Pons (tissue), 1 donor: Measurements from ENCODE around the gene AP4E1.
"Not testable (repeated sequence)": the region's sequence is repeated elsewhere in the genome, so short reads cannot be mapped to it uniquely, and the experiment has no call there.

ENCODE experiments used
- DNase-seq: peaks from one replicate; pipeline ENCODE4 v3.0.0-alpha.2; 2016; ENCODE audit warnings: low spot score

The AP4E1 gene

DNA sequence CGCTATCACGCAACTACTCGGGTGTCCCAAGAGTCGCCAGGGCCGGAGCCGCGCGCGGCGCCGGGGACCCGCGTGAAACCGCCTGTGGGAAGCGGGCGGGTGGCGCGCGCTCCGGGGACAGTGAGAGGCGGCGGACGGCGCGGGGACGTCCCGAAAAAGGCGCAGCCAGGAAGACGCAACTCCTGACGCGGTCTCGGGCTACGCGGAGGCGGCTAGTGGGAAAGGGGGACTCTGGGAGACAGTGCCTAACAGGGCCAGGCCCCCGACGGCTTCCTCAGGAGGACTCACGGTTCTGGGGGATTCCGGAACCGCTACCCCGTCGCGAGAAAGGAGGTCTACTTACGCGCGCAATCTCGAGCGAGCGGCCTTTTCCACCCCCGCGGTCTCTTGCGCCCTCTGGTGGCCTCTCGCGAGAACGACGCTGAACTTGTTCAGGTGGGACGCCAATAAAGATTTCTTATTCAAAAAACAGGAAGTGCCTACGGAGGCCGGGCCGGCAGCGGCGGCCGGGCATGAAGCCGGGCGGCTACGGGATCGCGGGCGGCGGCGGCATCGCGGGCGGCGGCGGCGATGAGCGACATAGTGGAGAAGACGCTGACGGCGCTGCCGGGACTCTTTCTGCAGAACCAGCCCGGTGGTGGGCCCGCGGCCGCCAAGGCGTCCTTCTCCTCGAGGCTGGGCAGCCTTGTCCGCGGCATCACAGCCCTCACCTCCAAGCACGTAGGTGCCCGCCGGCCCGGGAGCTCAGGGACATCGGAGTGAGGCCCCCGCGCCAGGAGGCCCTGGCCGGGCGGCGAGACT is at the start of gene AP4E1:
Gene AP4E1 (plus strand): TSS at position 475 of the 801 bp plus-strand sequence. CDS start 96 bp downstream, at position 571.
- peak; percentile 90 for DNase-seq

DNA sequence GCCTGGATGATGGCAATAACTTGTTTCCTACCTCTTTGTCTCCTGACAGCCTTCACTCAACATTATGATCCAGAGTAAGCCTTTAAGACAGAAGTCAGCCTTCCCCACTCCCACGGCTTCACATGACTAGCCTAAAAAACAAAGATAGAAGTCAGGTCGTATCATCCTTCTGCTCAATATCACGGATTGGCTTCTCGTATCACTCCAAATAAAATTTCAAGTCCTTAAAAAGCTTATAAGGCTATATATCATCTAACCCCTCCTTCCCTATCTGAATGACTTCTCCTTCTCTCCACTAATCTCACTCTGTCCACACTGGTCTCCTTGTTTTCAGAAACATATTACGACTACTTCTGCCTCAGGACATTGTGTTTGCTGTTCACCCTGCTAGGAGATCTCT is 47.7 kb upstream of the AP4E1 start:
- DNase-seq: no peak

DNA sequence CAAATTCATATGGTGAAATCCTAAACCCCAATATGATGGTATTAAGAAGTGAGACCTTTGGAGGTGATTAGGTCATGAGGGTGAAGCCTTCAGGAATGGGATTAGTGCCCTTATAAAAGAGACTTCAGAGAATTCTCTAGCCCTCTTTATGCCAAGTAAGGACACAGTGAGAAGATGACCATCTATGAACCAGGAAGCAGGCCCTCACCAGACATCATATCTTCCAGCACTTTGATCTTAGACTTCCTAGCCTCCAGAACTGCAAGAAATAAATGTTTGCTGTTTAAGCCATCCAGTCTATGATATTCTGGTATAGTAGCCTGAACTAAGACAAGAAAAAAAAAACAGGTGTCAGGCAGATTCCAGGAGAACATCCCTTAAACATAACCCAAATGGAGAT is 45.9 kb upstream of the AP4E1 start:
- no peak for DNase-seq

DNA sequence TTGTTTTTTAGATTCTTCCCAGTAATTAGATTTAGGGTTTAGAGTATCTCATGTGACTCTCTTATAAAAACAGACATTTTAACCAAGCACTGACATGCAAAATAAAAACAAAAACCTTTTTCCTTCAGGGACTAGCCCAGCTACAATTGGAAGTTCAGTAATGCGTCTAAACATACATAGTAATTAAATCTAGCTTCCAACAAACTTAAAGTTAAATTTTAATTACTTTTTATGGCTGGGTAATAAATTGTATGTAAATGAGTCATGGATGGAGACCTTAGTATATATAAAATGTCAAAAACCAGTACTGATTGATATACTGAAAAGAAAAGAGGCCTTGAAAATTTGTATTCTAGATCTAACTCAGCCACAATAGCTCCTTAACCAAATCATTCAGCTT is 43.6 kb upstream of the AP4E1 start:
- no peak for DNase-seq

DNA sequence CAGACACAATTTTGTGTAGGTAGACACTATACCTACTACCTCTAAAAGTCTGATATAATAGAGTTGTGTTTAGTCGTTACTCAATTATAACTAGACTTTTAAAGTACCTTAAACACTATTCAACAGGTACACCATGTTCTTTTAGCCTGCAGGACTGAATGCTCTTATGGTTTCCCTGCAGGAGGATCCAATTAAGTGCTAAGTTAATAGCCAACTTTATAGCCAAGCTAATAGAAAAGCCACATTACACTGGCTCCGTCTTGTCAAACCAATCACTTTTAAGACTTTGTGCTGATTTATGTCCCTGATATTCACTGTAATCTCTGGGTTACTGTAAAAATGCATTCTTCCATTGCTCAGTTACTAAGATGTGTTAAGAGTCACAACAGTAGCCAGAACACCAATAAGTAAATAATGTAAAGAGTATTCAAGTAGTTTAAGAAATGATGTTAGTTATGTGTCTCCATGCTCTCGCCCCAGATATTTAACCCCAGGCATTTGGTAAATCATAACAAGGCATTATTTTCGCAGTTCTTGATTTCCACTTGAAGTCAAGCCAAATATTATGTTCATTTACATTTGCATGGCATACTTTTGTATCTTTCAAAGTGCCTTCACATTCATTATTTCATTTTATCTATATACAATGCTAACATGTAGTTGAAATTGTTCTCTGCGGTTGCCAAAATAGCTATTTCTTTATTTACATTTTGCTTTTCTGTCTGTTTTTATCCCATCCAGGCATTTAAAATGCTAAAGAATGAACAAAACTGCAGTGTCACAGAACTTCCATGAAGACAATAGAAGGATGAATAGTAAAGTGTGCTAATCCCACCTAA is 42.7 kb upstream of the AP4E1 start:
- DNase-seq: no peak

DNA sequence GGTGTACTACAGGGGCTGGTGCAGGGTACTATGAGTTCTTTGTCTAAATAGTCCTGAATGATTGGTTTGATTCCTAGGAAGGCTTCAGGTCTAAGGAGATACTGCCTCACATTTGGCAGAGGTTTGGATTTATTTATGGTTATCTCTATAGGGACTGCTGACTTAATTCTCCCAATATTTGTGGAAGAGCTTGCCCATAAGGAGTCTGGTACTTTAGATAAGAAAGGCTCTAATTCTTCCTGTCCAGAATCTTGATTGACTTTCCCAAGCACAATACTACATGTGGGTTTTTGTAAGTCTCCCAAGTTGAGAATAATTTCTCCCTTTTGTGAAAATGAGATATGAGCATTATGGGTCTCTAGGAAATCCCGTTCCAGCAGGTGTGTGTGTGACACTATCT is 36.7 kb upstream of the AP4E1 start:
- DNase-seq: no peak

DNA sequence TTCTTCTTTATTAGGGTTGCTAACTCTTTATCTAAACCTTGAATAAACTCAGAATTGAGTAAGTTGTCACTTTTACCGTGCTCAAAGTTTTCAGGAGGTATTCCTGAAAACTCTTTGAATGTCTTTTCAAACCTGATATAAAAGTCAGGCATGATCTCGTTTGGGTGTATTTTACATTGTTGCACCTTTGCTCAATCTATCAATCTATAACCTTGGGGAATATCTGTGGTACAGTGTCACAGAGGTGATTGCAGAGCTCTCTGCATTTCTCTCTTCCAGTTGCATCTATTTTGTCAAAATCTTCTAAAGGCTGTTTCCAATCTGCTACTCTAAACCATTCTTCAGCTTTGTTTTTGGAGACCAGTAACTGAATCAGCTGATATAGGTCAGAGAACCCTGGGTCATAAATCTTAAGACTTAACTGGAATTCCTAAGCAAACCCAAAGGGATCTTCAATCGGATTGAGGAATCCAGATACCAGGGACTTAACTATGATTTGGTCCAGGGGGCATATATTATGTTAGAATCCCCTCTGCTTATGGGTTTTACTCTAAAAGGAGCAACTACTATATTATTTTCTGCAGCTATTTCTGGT is 35.6 kb upstream of the AP4E1 start:
- no peak for DNase-seq

DNA sequence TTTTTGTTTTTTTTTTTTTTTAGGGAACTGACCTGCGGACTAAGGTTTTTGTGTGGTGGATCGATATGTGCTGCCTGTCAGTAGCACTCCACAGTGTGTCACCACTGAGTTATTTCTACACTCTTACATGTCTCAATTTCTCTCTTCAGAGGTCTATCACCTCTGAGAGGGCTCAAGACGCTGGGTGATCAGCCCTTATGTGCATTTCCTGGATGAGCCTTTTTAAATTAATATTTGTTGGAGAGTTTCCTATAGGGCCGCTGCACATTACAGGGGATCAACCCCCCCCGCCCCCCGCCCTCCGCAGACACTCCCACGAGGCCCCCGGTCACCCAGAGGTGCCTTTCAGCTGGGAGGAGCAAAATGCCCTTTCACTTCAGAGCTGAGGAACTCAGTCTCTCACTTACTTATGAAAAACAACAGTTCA is 34.5 kb upstream of the AP4E1 start:
- no peak for DNase-seq

DNA sequence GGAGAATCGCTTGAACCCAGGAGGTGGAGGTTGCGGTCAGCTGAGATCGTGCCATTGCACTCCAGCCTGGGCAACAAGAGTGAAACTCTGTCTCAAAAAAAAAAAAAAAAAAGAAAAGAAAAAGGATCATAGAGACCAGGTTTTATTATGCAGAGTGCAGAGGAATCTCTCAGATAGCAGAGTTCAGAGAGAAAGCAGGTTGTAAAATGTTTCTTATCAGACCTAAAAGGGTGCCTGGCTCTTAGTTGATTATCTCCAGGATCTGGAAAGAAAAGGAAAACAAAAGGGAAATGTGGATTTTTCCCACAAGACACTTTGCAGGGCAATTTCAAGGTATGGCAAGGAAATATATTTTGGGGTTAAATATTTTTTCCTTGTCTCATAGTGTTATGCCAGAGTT is 33.2 kb upstream of the AP4E1 start:
- not testable (repeated sequence) for DNase-seq

DNA sequence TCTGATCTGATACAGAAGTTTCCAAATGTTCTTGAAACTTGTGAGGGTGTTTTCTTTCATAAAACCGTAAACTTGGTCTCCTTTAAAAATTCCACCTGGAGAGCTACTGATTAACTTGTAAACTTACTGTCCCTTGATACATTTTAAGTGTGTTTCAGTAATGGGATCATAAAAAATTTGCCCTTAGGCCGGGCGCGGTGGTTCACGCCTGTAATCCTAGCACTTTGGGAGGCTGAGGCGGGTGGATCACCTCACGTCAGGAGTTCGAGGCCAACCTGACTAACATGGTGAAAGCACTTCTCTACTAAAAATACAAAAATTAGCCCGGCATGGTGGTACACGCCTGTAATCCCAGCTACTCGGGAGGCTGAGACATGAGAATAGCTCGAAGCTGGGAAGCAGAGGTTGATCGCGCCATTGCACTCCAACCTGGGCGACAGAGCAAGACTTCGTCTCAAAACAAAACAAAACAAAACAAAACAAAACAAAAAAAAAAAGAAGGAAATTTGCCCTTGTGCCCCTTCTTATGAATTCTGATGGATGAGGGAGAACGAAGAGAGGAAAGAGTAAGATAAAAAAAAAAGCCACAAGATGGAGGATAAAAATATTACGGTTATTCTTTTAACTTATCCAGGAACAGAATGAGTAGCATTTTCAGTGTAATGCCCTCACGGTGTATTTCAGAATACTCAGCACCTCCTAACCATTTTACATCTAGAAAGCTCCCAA is 32.1 kb upstream of the AP4E1 start:
- no peak for DNase-seq

DNA sequence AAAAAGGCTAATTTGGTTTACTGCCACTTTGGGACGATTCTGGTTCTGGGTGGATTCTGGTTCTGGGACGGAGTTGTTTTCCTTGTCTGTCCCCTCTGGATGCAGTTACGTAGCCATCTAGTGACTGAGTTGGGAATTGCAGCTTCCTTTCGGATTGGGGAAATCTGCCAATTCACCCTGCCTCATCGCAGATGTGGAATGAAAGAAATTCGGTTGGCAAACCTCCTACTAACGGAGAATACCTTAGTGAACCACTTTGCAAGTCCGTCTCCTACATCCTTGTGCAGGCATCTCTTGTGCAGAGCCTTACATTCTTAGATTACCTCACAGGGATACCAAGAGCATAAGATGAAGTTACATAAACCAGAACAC is 31.5 kb upstream of the AP4E1 start:
- peak; percentile 90 for DNase-seq

DNA sequence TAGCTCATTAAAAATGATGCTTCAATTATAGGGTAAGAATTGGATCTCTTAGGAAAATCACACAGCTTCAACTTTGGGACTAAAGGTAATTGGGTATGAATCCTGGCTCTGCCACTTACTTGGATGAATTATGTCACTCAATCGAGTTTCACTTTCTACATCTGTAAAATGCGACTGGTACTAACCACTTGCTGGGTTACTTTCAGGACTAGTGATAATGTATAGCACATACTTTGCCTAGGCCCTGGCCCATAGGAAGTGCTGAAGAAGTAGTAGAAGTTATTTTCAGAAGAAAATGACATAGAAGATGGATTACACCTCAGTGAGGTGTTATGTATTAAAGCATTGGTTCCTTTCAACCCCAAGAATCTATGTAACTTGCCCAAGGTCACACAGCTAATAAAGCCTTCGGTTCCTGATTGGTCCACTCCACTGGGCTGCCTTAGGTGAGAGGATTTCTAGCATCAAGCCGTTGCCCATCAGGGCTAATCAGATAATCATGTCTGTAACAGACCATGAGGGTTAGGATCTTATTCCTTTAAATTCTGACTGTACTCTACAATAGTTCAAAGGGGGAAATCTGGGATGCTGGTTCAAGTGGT is 29.4 kb upstream of the AP4E1 start:
- no peak for DNase-seq

DNA sequence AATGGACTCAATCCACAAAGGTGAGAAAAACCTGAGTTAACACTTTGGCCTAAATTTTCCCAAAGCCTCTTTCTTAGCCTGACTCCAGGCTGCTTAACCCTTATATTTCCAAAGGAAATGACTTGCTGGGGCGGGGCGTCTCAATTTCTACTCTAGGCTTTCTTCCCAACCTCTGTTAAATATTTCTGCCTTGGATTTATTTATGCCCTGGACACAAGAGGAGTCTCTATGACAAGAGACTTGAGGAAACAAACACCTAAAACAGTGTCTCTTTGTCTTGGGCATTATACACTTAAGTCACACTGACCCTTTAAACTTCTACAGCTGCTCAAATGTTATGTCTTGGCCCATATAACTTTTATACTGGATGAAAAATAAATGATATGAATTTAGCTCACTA is 28.3 kb upstream of the AP4E1 start:
- no peak for DNase-seq

DNA sequence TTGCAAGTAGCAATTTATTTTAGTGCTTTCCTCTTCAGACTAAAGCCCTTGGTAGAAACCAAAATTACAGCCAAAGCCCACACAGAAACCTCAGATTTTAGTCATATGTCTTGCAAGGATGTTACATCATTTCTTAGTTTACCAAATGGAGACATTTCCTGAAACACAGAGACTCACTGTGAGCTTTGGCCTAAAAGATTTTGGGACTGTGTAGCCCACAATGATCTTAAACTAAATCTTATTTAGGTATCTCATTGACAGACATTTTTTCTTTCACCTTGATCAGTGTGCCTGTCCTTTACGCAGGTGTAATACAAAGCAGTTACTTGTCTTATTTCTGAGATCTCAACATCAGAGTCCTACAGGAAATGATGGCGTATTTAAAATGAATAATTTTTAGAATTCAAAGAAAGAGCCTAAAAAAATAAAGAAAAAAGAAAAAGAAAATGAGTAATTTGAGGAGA is 27.8 kb upstream of the AP4E1 start:
- DNase-seq: no peak

DNA sequence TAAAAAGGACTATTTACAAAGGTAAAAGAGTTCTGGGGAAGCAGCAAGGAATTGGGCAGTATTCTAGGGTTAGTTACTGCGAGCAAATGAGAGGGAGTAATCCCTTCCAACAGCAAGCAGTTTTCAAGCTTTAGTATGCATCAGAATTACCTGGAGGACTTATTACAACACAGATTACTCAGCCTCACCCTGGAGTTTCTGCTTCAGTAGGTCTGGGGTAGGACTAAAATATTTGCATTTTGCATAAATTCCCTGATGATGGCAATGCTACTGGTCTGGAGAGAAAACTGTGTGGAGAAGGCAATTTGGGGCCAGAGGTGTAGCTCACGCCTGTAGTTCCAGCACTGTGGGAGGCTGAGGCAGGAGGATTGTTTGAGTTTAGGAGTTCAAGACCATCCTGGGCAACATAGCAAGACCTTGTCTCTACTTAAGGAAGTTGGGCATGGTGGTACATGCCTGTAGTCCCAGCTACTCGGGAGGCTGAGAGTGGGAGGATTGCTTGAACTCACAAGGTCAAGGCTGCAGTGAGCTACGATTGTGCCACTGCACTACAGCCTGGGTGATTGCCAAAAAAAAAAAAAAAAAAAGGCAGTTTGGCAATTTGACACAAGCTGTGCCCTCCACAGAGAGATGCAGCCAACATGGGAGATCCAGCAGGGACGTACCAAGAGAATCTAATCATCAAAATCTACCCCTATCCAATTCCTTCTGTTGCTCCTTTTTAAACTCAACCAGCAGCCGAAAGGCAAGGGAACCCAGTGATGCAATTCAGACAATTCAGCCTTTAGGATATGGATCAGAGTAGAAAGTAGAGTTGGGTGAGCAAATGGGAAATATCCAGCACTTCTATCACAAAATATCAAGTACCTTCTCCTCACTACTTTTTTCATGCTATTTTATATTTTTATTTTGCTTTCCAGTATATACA is 27.1 kb upstream of the AP4E1 start:
- DNase-seq: no peak

DNA sequence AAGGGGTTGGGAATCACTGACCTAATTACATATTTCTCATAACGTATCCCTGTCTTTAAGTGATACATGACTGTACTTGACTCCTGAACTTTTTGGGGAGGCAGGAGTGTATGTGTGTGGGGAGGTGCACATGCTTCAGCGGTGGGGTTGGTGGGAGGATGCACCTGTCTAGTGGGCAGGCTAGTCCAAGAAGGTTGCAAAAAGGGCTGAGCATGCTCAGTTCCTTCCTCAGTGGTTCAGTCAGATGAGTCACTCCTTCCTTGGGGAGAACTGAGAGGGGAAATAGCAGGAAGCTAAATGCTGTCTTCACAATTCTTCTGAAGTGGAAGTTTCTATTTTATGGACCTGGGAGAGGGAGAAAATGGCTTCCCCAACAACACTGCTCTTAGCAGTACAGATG is 24.6 kb upstream of the AP4E1 start:
- no peak for DNase-seq

DNA sequence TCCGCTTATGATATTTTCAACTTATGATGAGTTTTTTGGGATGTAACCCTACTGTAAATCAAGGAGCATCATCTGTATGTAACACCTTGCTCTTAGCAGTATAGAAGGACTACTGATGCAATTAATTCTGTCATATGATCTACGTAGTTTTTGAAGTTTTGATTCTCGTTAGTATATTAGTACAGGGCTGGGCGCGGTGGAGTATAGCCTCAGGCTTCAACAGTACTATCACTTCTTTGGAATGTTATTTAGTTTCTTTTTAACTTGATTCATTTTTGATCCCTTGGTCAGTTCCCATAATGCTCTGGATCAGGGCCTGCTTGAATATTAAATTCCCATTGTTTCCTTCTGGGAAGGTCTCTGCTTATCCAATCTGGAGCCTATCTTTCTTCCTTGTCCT is 23.9 kb upstream of the AP4E1 start:
- no peak for DNase-seq

DNA sequence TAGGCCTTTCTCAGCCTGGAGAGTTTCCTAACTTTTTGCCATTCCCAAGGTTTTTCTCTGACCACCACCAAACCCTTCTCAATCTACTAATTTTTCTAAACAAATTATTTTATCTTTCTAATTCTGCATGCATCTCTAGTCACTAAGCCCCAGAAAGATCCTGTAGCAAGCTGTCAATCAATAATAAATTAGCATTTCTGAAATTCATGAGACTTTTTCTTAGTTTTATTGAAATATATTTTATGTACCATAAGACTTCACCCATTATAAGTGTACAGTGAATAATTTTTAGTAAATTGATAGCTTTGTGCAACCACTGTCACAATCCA is 22.4 kb upstream of the AP4E1 start:
- DNase-seq: no peak

DNA sequence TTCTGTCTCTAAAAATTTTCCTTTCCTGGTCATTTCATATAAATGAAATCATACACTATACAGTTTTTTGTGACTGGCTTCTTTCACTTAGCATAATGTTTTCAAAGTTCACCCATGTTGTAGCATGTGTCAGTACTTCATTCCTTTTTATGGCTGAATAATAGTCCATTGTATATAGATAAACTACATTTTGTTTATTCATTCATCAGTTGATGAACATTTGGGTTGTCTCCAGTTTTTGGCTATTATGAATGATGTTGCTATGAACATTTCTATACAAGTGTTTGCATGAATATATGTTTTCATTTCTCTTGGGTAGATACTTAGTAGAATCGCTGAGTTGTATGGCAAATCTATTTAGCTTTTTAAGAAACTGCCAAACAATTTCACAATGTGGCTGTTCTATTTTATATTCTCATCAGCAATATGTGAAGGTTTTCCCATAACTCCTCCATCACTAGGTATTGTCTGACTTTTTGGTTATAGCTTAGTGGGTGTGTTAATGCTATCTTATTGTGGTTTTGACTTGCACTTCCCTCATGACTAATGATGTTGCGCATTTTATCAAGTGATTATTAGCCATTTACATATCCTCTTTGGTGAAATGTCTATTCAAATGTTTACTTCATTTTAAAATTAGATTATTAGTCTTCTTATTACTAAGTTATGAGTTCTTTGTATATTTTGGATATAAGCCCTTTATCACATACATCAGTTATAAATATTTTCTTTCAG is 21.7 kb upstream of the AP4E1 start:
- DNase-seq: no peak

DNA sequence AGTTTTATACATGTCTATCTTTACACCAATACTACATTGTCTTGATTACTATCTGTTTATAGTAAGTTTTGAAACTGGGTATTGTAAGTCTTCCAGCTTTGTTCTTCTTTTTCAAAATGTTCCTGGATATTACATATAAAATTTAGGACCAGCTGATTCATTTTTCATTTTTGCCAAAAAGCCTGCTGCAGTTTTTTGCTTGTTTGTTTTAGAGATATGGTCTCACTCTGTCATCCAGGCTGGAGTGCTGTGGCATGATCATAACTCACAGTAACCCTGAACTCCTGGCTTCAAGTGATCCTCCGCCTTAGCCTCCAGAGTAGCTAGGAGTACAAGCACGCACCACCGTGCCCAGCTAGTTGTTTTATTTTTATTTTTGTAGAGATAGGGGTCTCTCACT is 20.4 kb upstream of the AP4E1 start:
- DNase-seq: no peak
